Trophoblast cell (in vitro differentiated cells and primary cell): ENCODE results near the gene BAG3.

Source experiments
- DNase-seq, 2 donors: peaks; one replicate each; pipeline ENCODE4 v3.0.0-alpha.2; 2016
- H2AFZ ChIP-seq: 2 replicates; pipeline ENCODE4 v1.6.1; 2013; ENCODE audit warnings: low read length, moderate library complexity, mild to moderate bottlenecking; ENCODE audit not compliant: insufficient read depth, poor library complexity
- H2AK5ac ChIP-seq: 2 replicates; pipeline ENCODE4 v1.6.1; 2013; ENCODE audit warnings: mild to moderate bottlenecking, low read length
- H2BK120ac ChIP-seq: 2 replicates; pipeline ENCODE4 v1.6.1; 2013; ENCODE audit warnings: low read length, mild to moderate bottlenecking, moderate library complexity; ENCODE audit not compliant: insufficient read depth, poor library complexity
- H2BK12ac ChIP-seq: 2 replicates; pipeline ENCODE4 v1.6.1; 2013; ENCODE audit warnings: mild to moderate bottlenecking, low read length, moderate library complexity
- H2BK5ac ChIP-seq: 2 replicates; pipeline ENCODE4 v1.6.1; 2013; ENCODE audit warnings: low read length, low read depth, moderate library complexity, mild to moderate bottlenecking; ENCODE audit not compliant: poor library complexity
- H3K14ac ChIP-seq: 2 replicates; pipeline ENCODE4 v1.6.1; 2013; ENCODE audit warnings: mild to moderate bottlenecking, low read length
- H3K18ac ChIP-seq: 2 replicates; pipeline ENCODE4 v1.6.1; 2013; ENCODE audit warnings: mild to moderate bottlenecking, low read length
- H3K23ac ChIP-seq: 2 replicates; pipeline ENCODE4 v1.6.1; 2013; ENCODE audit warnings: low read length
- H3K27ac ChIP-seq: 2 replicates; pipeline ENCODE4 v1.5.1; 2013; ENCODE audit warnings: low read depth, mild to moderate bottlenecking, inconsistent platforms, low read length, moderate library complexity
- H3K27me3 ChIP-seq: 2 replicates; pipeline ENCODE4 v1.6.1; 2013; ENCODE audit warnings: inconsistent platforms, mild to moderate bottlenecking, low read length, moderate library complexity; ENCODE audit not compliant: insufficient read depth
- H3K36me3 ChIP-seq, 2 experiments: 1 replicate in 1 of 2; 2 replicates in 1 of 2; pipeline ENCODE4 v1.6.1; 2013; ENCODE audit warnings: low read length in 2 of 2, mild to moderate bottlenecking in 2 of 2, moderate library complexity in 1 of 2; ENCODE audit not compliant: insufficient read depth in 2 of 2, control insufficient read depth in 1 of 2
- H3K4ac ChIP-seq: 2 replicates; pipeline ENCODE4 v1.6.1; 2013; ENCODE audit warnings: low read depth, mild to moderate bottlenecking, low read length, moderate library complexity
- H3K4me1 ChIP-seq, 2 experiments: 1 replicate in 1 of 2; 2 replicates in 1 of 2; pipeline ENCODE4 v1.6.1; 2013; ENCODE audit warnings: low read length in 2 of 2, mild to moderate bottlenecking in 2 of 2, moderate library complexity in 1 of 2; ENCODE audit not compliant: insufficient read depth in 2 of 2, control insufficient read depth in 1 of 2
- H3K4me2 ChIP-seq: 2 replicates; pipeline ENCODE4 v1.6.1; 2013; ENCODE audit warnings: inconsistent platforms, mild to moderate bottlenecking, low read length, moderate library complexity
- H3K4me3 ChIP-seq: 2 replicates; pipeline ENCODE4 v1.5.1; 2013; ENCODE audit warnings: mild to moderate bottlenecking, low read depth, low read length, inconsistent platforms
- H3K79me1 ChIP-seq: one replicate; pipeline ENCODE4 v1.6.1; 2013; ENCODE audit warnings: low read length
- H3K79me2 ChIP-seq: 2 replicates; pipeline ENCODE4 v1.6.1; 2013; ENCODE audit warnings: low read length, mild to moderate bottlenecking; ENCODE audit not compliant: control insufficient read depth, insufficient read depth, poor library complexity
- H3K9ac ChIP-seq: 2 replicates; pipeline ENCODE4 v1.6.1; 2013; ENCODE audit warnings: mild to moderate bottlenecking, low read length
- H3K9me3 ChIP-seq: 2 replicates; pipeline ENCODE4 v1.6.1; 2013; ENCODE audit warnings: low read depth, mild to moderate bottlenecking, control low read depth, inconsistent platforms, low read length; ENCODE audit not compliant: insufficient read depth
- H4K12ac ChIP-seq: 2 replicates; pipeline ENCODE4 v1.6.1; 2013; ENCODE audit warnings: low read depth, mild to moderate bottlenecking, low read length, moderate library complexity
- H4K8ac ChIP-seq: 2 replicates; pipeline ENCODE4 v1.6.1; 2013; ENCODE audit warnings: low read depth, mild to moderate bottlenecking, low read length, moderate library complexity
- H4K91ac ChIP-seq: one replicate; pipeline ENCODE4 v1.6.1; 2013; ENCODE audit warnings: low read depth, mild to moderate bottlenecking, low read length, moderate library complexity
- WGBS: extraction: QIAGEN DNeasy Blood & Tissue Kit; methylation state at CpG from one replicate; pipeline ENCODE4 v1.1.7; 2013; ENCODE audit warnings: missing lambda C conversion rate; ENCODE audit not compliant: insufficient read length, insufficient coverage; ENCODE audit errors: extremely low coverage; 5-methylcytosine and 5-hydroxymethylcytosine counted together

BAG3 gene

GRCh38 chr10:119640875-119641526 is 10.2 kb upstream of the BAG3 start:
- Histone ChIP-seq H4K8ac (no peak overlapping the region), H3K23ac (no peak overlapping the region), H4K12ac (no peak overlapping the region), H2BK12ac (no peak overlapping the region), H3K18ac (no peak overlapping the region), H3K36me3 (no peaks in the 10 kb centered on the region), H3K79me1 (no peaks in the 10 kb centered on the region), H4K91ac (no peak overlapping the region), H2AFZ (no peak overlapping the region), H3K4me1 (no peaks in the 10 kb centered on the region), H3K27me3 (no peaks in the 10 kb centered on the region), H2AK5ac (no peak overlapping the region), H3K79me2 (no peaks in the 10 kb centered on the region), H3K9ac (no peak overlapping the region), H3K4me2 (no peak overlapping the region), H3K4me3 (no peak overlapping the region), H3K9me3 (peaks cover 5% of the 10 kb centered on the region), H3K4ac (no peak overlapping the region), H3K14ac (no peak overlapping the region), H3K27ac (no peak overlapping the region), H2BK5ac (no peak overlapping the region), H2BK120ac (no peak overlapping the region)
- no peak for DNase-seq
- WGBS: no CpG with 5 or more reads among the region's 8 CpGs

GRCh38 chr10:119642556-119643111 is 8.5 kb upstream of the BAG3 start:
- no peaks in the 10 kb centered on the region for H3K36me3 ChIP-seq
- WGBS: no CpG with 5 or more reads among the region's 2 CpGs

GRCh38 chr10:119643306-119644204 is 7.6 kb upstream of the BAG3 start:
- Histone ChIP-seq H3K79me2 (no peaks in the 10 kb centered on the region), H3K23ac (no peak overlapping the region), H3K4me2 (no peak overlapping the region), H4K91ac (no peak overlapping the region), H3K79me1 (no peaks in the 10 kb centered on the region), H4K8ac (no peak overlapping the region), H3K14ac (no peak overlapping the region), H3K4ac (no peak overlapping the region), H4K12ac (no peak overlapping the region), H2AFZ (no peak overlapping the region), H2BK12ac (no peak overlapping the region), H3K9me3 (peaks cover 9% of the 10 kb centered on the region), H3K4me1 (no peaks in the 10 kb centered on the region), H3K27ac (no peak overlapping the region), H3K36me3 (no peaks in the 10 kb centered on the region), H3K9ac (no peak overlapping the region), H2AK5ac (no peak overlapping the region), H3K27me3 (no peaks in the 10 kb centered on the region), H2BK5ac (no peak overlapping the region), H2BK120ac (no peak overlapping the region), H3K4me3 (no peak overlapping the region), H3K18ac (no peak overlapping the region)
- DNase-seq: no peak
- no CpG with 5 or more reads among the region's 15 CpGs for WGBS

More at GRCh38 chr10:119642556-119643111, 8.5 kb upstream of the BAG3 start:
- no peak for DNase-seq
- H3K27me3 ChIP-seq: no peaks in the 10 kb centered on the region
- H3K79me2 ChIP-seq: no peaks in the 10 kb centered on the region
- no peak overlapping the region for H2BK120ac ChIP-seq
- H2BK5ac ChIP-seq: no peak overlapping the region
- no peak overlapping the region for H3K4me2 ChIP-seq
- H3K27ac ChIP-seq: no peak overlapping the region
- no peak overlapping the region for H2AFZ ChIP-seq
- H2BK12ac ChIP-seq: no peak overlapping the region
- H3K4me3 ChIP-seq: no peak overlapping the region
- H3K14ac ChIP-seq: no peak overlapping the region
- H3K18ac ChIP-seq: no peak overlapping the region
- H4K12ac ChIP-seq: no peak overlapping the region
- no peak overlapping the region for H3K9ac ChIP-seq
- no peak overlapping the region for H2AK5ac ChIP-seq
- H3K4ac ChIP-seq: no peak overlapping the region
- H3K4me1 ChIP-seq: no peaks in the 10 kb centered on the region
- H4K8ac ChIP-seq: no peak overlapping the region
- no peaks in the 10 kb centered on the region for H3K79me1 ChIP-seq
- no peak overlapping the region for H3K23ac ChIP-seq
- H3K9me3 ChIP-seq: peaks cover 9% of the 10 kb centered on the region
- H4K91ac ChIP-seq: no peak overlapping the region

GRCh38 chr10:119644205-119644814 is 6.9 kb upstream of the BAG3 start:
- DNase-seq: no peak
- no CpG with 5 or more reads among the region's 15 CpGs for WGBS
- Histone ChIP-seq H2BK12ac (no peak overlapping the region), H3K4ac (no peak overlapping the region), H2BK5ac (no peak overlapping the region), H3K79me2 (no peaks in the 10 kb centered on the region), H4K12ac (no peak overlapping the region), H2AK5ac (no peak overlapping the region), H3K4me1 (no peaks in the 10 kb centered on the region), H3K27me3 (no peaks in the 10 kb centered on the region), H3K4me2 (no peak overlapping the region), H3K36me3 (no peaks in the 10 kb centered on the region), H2AFZ (no peak overlapping the region), H3K79me1 (no peaks in the 10 kb centered on the region), H4K8ac (no peak overlapping the region), H3K23ac (no peak overlapping the region), H3K4me3 (no peak overlapping the region), H3K9ac (no peak overlapping the region), H2BK120ac (no peak overlapping the region), H3K9me3 (peaks cover 9% of the 10 kb centered on the region), H4K91ac (no peak overlapping the region), H3K18ac (no peak overlapping the region), H3K14ac (no peak overlapping the region), H3K27ac (no peak overlapping the region)
